SK-N-SH treated with all-trans-retinoic acid at 6 μM for 48 hours (cell line): ENCODE data around the gene PCP4.

Experiments used
- ATAC-seq: fragments of 200-7000 bp; cut with Tn5 transposase; 3 replicates; pipeline ENCODE4 v1.9.1; 2020; ENCODE audit warnings: mild to moderate bottlenecking, moderate library complexity
- ARNTL ChIP-seq: fragments of 450-650 bp; formaldehyde crosslinking; IDR thresholded peaks from 2 replicates; pipeline ENCODE4 v1.5.0; 2020; ENCODE audit warnings: low read depth, mild to moderate bottlenecking, moderate library complexity, borderline replicate concordance
- BACH2 ChIP-seq: fragments of 250-450 bp; sonication (Bioruptor Pico); IDR thresholded peaks from 2 replicates; pipeline ENCODE4 v1.9.0; 2021; ENCODE audit warnings: mild to moderate bottlenecking, borderline replicate concordance
- CSDC2 ChIP-seq: fragments of 250-450 bp; sonication (Bioruptor Pico); IDR thresholded peaks from 2 replicates; pipeline ENCODE4 v1.5.0; 2020; ENCODE audit warnings: mild to moderate bottlenecking, moderate library complexity
- CSRNP3 ChIP-seq: fragments of 250-450 bp; sonication (Bioruptor Pico); IDR thresholded peaks from 2 replicates; pipeline ENCODE4 v1.5.1; 2021; ENCODE audit warnings: mild to moderate bottlenecking, moderate library complexity
- ESRRG ChIP-seq: fragments of 250-450 bp; sonication (Bioruptor Pico); IDR thresholded peaks from 2 replicates; pipeline ENCODE4 v1.6.1; 2021; ENCODE audit warnings: mild to moderate bottlenecking
- PPARA ChIP-seq: fragments of 250-450 bp; sonication (Bioruptor Pico); IDR thresholded peaks from 2 replicates; pipeline ENCODE4 v1.5.0; 2020; ENCODE audit warnings: mild to moderate bottlenecking, borderline replicate concordance
- TCF4 ChIP-seq: fragments of 250-450 bp; sonication (Bioruptor Pico); IDR thresholded peaks from 2 replicates; pipeline ENCODE4 v1.8.0; 2021; ENCODE audit warnings: mild to moderate bottlenecking, moderate library complexity, borderline replicate concordance
- TOX ChIP-seq: fragments of 250-450 bp; sonication (Bioruptor Pico); IDR thresholded peaks from 2 replicates; pipeline ENCODE4 v1.8.0; 2021; ENCODE audit warnings: mild to moderate bottlenecking, moderate library complexity, borderline replicate concordance
- TSHZ2 ChIP-seq: fragments of 250-450 bp; sonication (Bioruptor Pico); IDR thresholded peaks from 2 replicates; pipeline ENCODE4 v1.5.0; 2020; ENCODE audit warnings: mild to moderate bottlenecking, moderate library complexity
- ZFP3 ChIP-seq: fragments of 250-450 bp; sonication (Bioruptor Pico); IDR thresholded peaks from 2 replicates; pipeline ENCODE4 v1.5.0; 2020; ENCODE audit warnings: mild to moderate bottlenecking, moderate library complexity
- ZNF565 ChIP-seq: fragments of 450-650 bp; formaldehyde crosslinking; conservative IDR thresholded peaks from 2 replicates; pipeline ENCODE4 v1.5.0; 2020; ENCODE audit warnings: low read depth, mild to moderate bottlenecking, moderate library complexity
- TF ChIP-seq, protein P1 (sequence below): fragments of 250-450 bp; sonication (Bioruptor Pico); IDR thresholded peaks from 2 replicates; pipeline ENCODE4 v1.8.0; 2021; ENCODE audit warnings: low read depth, mild to moderate bottlenecking, moderate library complexity, borderline replicate concordance
- TF ChIP-seq, protein P2 (sequence below): fragments of 250-450 bp; sonication (Bioruptor Pico); IDR thresholded peaks from 2 replicates; pipeline ENCODE4 v1.5.1; 2020; ENCODE audit warnings: low read depth, mild to moderate bottlenecking, moderate library complexity
- TF ChIP-seq, protein P3 (sequence below): fragments of 250-450 bp; sonication (Bioruptor Pico); IDR thresholded peaks from 2 replicates; pipeline ENCODE4 v1.8.0; 2020; ENCODE audit warnings: mild to moderate bottlenecking, moderate library complexity, borderline replicate concordance

PCP4 gene

GRCh38 chr21:39908265-39908923, 41.2 kb downstream of the PCP4 start:
- TF ChIP-seq CSDC2 (CRISPR knock-in tag), result no peak
- TF ChIP-seq, protein P1, sequence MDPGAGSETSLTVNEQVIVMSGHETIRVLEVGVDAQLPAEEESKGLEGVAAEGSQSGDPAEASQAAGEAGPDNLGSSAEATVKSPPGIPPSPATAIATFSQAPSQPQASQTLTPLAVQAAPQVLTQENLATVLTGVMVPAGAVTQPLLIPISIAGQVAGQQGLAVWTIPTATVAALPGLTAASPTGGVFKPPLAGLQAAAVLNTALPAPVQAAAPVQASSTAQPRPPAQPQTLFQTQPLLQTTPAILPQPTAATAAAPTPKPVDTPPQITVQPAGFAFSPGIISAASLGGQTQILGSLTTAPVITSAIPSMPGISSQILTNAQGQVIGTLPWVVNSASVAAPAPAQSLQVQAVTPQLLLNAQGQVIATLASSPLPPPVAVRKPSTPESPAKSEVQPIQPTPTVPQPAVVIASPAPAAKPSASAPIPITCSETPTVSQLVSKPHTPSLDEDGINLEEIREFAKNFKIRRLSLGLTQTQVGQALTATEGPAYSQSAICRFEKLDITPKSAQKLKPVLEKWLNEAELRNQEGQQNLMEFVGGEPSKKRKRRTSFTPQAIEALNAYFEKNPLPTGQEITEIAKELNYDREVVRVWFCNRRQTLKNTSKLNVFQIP (CRISPR knock-in tag), result no peak
- no peak for TF ChIP-seq TOX
- TF ChIP-seq TCF4 (CRISPR knock-in tag), result no peak
- TF ChIP-seq ZFP3 (CRISPR knock-in tag), result no peak
- no peak for TF ChIP-seq TSHZ2 (CRISPR knock-in tag)
- no peak for TF ChIP-seq ESRRG
- TF ChIP-seq BACH2 (CRISPR knock-in tag), result no peak
- no peak for TF ChIP-seq ARNTL

DNA sequence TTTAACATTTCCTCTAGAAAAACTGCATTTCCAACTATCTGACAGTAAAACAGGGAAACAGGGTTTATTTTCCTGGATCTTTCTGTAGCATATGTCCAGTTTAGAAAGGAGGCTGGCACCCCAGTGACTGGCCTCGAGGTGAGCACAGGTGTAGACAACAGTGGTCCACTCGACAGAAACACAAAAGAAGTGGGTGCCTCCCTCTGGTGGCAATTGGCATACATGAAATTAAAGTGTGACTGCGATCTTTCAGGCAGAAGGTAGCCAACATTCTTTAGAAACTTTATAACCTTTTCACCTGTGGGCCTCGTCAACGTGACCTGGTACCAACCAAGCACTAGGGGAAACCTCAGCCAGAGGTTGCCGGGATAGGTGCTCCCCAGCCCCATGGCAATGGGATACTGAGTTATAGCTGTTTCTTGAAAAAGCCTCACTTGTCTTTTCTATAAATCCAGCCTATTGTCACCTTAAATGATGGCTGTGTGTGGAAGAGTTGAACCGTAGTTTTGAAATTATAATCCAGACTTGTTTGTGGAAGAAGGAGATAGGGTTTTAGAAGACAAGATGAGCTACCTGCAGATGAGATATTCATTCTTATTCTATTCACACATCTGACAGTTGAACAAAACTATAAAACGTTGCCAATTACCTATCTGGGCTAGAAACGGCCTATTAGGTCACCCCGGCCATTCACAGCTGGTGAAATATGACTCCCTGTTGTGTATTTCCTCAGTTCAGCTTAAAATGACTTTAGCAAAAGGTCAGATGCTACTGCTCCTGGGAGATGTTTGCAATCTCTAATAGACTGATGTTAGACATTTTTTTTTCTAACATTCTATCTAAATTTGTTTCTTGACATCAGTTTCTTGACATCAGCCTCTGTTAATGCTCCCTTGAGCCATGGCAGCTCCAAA, 44.3 kb downstream of the PCP4 start:
- TF ChIP-seq ZNF565 (CRISPR knock-in tag), result no peak
- TF ChIP-seq CSRNP3, result no peak
- TF ChIP-seq CSDC2 (CRISPR knock-in tag), result no peak
- TF ChIP-seq, protein P2, sequence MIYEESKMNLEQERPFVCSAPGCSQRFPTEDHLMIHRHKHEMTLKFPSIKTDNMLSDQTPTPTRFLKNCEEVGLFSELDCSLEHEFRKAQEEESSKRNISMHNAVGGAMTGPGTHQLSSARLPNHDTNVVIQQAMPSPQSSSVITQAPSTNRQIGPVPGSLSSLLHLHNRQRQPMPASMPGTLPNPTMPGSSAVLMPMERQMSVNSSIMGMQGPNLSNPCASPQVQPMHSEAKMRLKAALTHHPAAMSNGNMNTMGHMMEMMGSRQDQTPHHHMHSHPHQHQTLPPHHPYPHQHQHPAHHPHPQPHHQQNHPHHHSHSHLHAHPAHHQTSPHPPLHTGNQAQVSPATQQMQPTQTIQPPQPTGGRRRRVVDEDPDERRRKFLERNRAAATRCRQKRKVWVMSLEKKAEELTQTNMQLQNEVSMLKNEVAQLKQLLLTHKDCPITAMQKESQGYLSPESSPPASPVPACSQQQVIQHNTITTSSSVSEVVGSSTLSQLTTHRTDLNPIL (CRISPR knock-in tag), result no peak
- TF ChIP-seq PPARA (CRISPR knock-in tag), result no peak
- TF ChIP-seq, protein P3, sequence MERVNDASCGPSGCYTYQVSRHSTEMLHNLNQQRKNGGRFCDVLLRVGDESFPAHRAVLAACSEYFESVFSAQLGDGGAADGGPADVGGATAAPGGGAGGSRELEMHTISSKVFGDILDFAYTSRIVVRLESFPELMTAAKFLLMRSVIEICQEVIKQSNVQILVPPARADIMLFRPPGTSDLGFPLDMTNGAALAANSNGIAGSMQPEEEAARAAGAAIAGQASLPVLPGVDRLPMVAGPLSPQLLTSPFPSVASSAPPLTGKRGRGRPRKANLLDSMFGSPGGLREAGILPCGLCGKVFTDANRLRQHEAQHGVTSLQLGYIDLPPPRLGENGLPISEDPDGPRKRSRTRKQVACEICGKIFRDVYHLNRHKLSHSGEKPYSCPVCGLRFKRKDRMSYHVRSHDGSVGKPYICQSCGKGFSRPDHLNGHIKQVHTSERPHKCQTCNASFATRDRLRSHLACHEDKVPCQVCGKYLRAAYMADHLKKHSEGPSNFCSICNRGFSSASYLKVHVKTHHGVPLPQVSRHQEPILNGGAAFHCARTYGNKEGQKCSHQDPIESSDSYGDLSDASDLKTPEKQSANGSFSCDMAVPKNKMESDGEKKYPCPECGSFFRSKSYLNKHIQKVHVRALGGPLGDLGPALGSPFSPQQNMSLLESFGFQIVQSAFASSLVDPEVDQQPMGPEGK (CRISPR knock-in tag), result no peak
- TF ChIP-seq TSHZ2 (CRISPR knock-in tag), result no peak
- no peak for ATAC-seq

More at GRCh38 chr21:39908265-39908923, 41.2 kb downstream of the PCP4 start:
- ATAC-seq, result no peak
